K562 (cell line): ENCODE results near the gene PSMB11. TPM values are rescaled to one million over a fixed set of nuclear protein-coding genes. Genes with fewer than 3 reads are reported as not detected.

Source experiments
- ATAC-seq: fragments of 200-7000 bp; cut with Tn5 transposase; 3 replicates; pipeline ENCODE4 v1.9.1; 2020; ENCODE audit warnings: moderate library complexity
- BruUV-seq: library from RNA; stranded (reverse); fragments of 400-500 nt; replicated peaks from 2 replicates; lab custom pipeline; 2021; lab: Mats Ljungman, UMichigan
- CTCF ChIA-PET: fragments of 300-600 bp; formaldehyde crosslinking; extraction: SDS; loops from one replicate; lab custom pipeline; 2021; ENCODE audit warnings: low intra/inter-chr PET ratio; lab: Yijun Ruan, JAX
- POLR2A ChIA-PET: fragments of 300-600, 350-650 bp; sonication (Branson Sonifier 250); formaldehyde crosslinking; extraction: SDS; loops from one replicate; lab custom pipeline; 2021; ENCODE audit warnings: antibody characterized with exemption, inconsistent platforms; lab: Yijun Ruan, JAX
- DNase-seq, 4 experiments: peaks; one replicate each; pipeline versions ENCODE4 v3.0.0 to v3.0.0-alpha.2; 2011 to 2018; ENCODE audit warnings: low spot score in 3 of 4, mixed read lengths in 3 of 4; ENCODE audit errors: extremely low read depth in 1 of 4
- FAIRE-seq: peaks from 2 replicates; lab custom pipeline; 2011; peaks lifted over from hg19 to GRCh38; lab: Jason Lieb, UNC
- H2AFZ ChIP-seq: 2 replicates; pipeline ENCODE4 v1.6.0; 2011; ENCODE audit warnings: low read depth, low read length, control low read depth, inconsistent platforms
- H3K27ac ChIP-seq: fragments of 200-600 bp; 3 replicates; pipeline ENCODE4 v1.8.0; 2011; ENCODE audit warnings: low read depth, mild to moderate bottlenecking, control low read depth, inconsistent platforms, low read length, moderate library complexity, mixed read lengths; ENCODE audit errors: extremely low read depth
- H3K27me3 ChIP-seq, 2 experiments: fragments of 300-600 bp in 1 of 2; 2 replicates in 1 of 2; 3 replicates in 1 of 2; pipeline versions ENCODE4 v1.6.0 to v1.8.0; 2011; ENCODE audit warnings: inconsistent platforms in 2 of 2, low read length in 2 of 2, mild to moderate bottlenecking in 1 of 2, mixed read lengths in 1 of 2, moderate library complexity in 1 of 2; ENCODE audit not compliant: control insufficient read depth in 2 of 2, insufficient read depth in 2 of 2
- H3K36me3 ChIP-seq: fragments of 300-600 bp; 3 replicates; pipeline ENCODE4 v1.8.0; 2011; ENCODE audit warnings: mild to moderate bottlenecking, low read length, inconsistent platforms; ENCODE audit not compliant: control insufficient read depth, insufficient read depth
- H3K4me1 ChIP-seq, 2 experiments: fragments of 200-600 bp in 1 of 2; replicated peaks in 1 of 2; 2 replicates in 1 of 2; 3 replicates in 1 of 2; pipeline versions ENCODE4 v1.5.1 to v1.8.0; 2011; ENCODE audit warnings: inconsistent platforms in 2 of 2, low read length in 2 of 2, mild to moderate bottlenecking in 1 of 2, mixed read lengths in 1 of 2, moderate library complexity in 1 of 2; ENCODE audit not compliant: control insufficient read depth in 2 of 2, insufficient read depth in 2 of 2
- H3K4me2 ChIP-seq: 2 replicates; pipeline ENCODE4 v1.6.1; 2011; ENCODE audit warnings: low read length, control low read depth, inconsistent platforms, mixed read lengths; ENCODE audit not compliant: insufficient read depth
- H3K4me3 ChIP-seq: fragments of 200-600 bp; sonication (generic), shearing (Covaris generic); 2 replicates; pipeline ENCODE4 v1.5.1; 2016; ENCODE audit warnings: control low read depth, inconsistent platforms
- H3K79me2 ChIP-seq: fragments of 200-600 bp; 3 replicates; pipeline ENCODE4 v1.8.0; 2011; ENCODE audit warnings: low read length, inconsistent platforms; ENCODE audit not compliant: control insufficient read depth, insufficient read depth
- H3K9ac ChIP-seq, 2 experiments: 2 replicates each; pipeline versions ENCODE4 v1.6.0 to v1.6.1; 2011; ENCODE audit warnings: low read depth in 2 of 2, low read length in 2 of 2, control low read depth in 1 of 2, inconsistent platforms in 1 of 2, mild to moderate bottlenecking in 1 of 2, mixed read lengths in 1 of 2; ENCODE audit not compliant: insufficient read depth in 1 of 2
- H3K9me1 ChIP-seq: one replicate; pipeline ENCODE4 v1.6.0; 2011; ENCODE audit warnings: inconsistent platforms, mild to moderate bottlenecking, low read length, moderate library complexity; ENCODE audit not compliant: control insufficient read depth, insufficient read depth
- H3K9me3 ChIP-seq: replicated peaks from 2 replicates; pipeline ENCODE4 v1.5.1; 2011; ENCODE audit warnings: low read depth, low read length, inconsistent platforms; ENCODE audit not compliant: control insufficient read depth, insufficient read depth
- H4K20me1 ChIP-seq: replicated peaks from 2 replicates; pipeline ENCODE4 v1.6.1; 2011; ENCODE audit warnings: low read length, inconsistent platforms, mixed read lengths; ENCODE audit not compliant: control insufficient read depth, insufficient read depth
- CBX5 ChIP-seq: IDR thresholded peaks from 2 replicates; pipeline ENCODE4 v1.6.1; 2014; ENCODE audit warnings: low read depth, borderline replicate concordance
- CCAR2 ChIP-seq: fragments of 200-400 bp; formaldehyde crosslinking; IDR thresholded peaks from 2 replicates; pipeline ENCODE4 v1.6.1; 2017; ENCODE audit warnings: mild to moderate bottlenecking, low read depth, low read length
- MCM3 ChIP-seq: fragments of 450-650 bp; IDR thresholded peaks from 2 replicates; pipeline ENCODE4 v1.6.1; 2016
- RBBP5 ChIP-seq: fragments of 200-600 bp; sonication (generic); IDR thresholded peaks from 2 replicates; pipeline ENCODE4 v1.6.1; 2012; ENCODE audit warnings: borderline replicate concordance, mild to moderate bottlenecking, low read length, control low read depth, inconsistent platforms; ENCODE audit not compliant: insufficient read depth, poor library complexity, severe bottlenecking
- RNF2 ChIP-seq: sonication (generic); IDR thresholded peaks from 2 replicates; pipeline ENCODE4 v1.6.1; 2016
- STAT5A ChIP-seq: IDR thresholded peaks from 2 replicates; pipeline ENCODE4 v1.6.1; 2012; ENCODE audit warnings: low read length, inconsistent platforms, borderline replicate concordance
- ZNF583 ChIP-seq: fragments of 250-450 bp; sonication (Bioruptor Pico); IDR thresholded peaks from 2 replicates; pipeline ENCODE4 v1.4.0; 2020
- WGBS: fragments of 100-300 bp; shearing (Covaris generic); methylation state at CpG from one replicate; pipeline ENCODE4 v1.1.6; 2016; ENCODE audit warnings: low coverage, mixed read lengths; ENCODE audit not compliant: insufficient coverage; ENCODE audit errors: missing lambda C conversion rate; 5-methylcytosine and 5-hydroxymethylcytosine counted together
- in situ Hi-C: fragments of 300-500 bp; cut with MboI; formaldehyde crosslinking; loops from 4 replicates; pipeline ENCODE4 v1.15.0; 2018; ENCODE audit warnings: inconsistent platforms, mixed read lengths
- intact Hi-C: fragments of 100-400 bp; cut with micrococcal nuclease; formaldehyde crosslinking; loops from 2 replicates; pipeline ENCODE4 v1.14.2; 2022
- polyA plus RNA-seq, 8 experiments: library from polyadenylated mRNA; depleted of rRNA in 4 of 8; stranded (reverse) in 5 of 8; unstranded in 3 of 8; fragments of >200 nt; fragmentation: Nextera tagmentation in 2 of 8; fragmentation: Illumina TruSeq in 1 of 8; extraction: Ambion mirVana in 2 of 8; extraction: Trizol in 1 of 8; gene quantifications; 2 replicates each; pipeline versions ENCODE4 v1.2.1 to v1.2.3, GENCODE V29; 2011 to 2014; ENCODE audit warnings: inconsistent platforms in 1 of 8, missing spikeins in 1 of 8
- total RNA-seq, 7 experiments: library from RNA; depleted of rRNA in 6 of 7; stranded (reverse); fragments of >200 nt in 6 of 7; fragmentation: Illumina TruSeq in 2 of 7; extraction: Trizol in 2 of 7; gene quantifications; 2 replicates each; pipeline versions ENCODE4 v1.2.1 to v1.2.3, GENCODE V29; 2011 to 2021; ENCODE audit warnings: low replicate concordance in 1 of 7
- TF ChIP-seq, protein P1 (sequence below): sonication (generic); formaldehyde crosslinking; IDR thresholded peaks from 2 replicates; pipeline ENCODE4 v1.5.0; 2020; ENCODE audit warnings: missing genetic modification reagents
- TF ChIP-seq, protein P2 (sequence below): sonication (generic); formaldehyde crosslinking; IDR thresholded peaks from 2 replicates; pipeline ENCODE4 v1.8.0; 2022; ENCODE audit warnings: missing genetic modification reagents, mild to moderate bottlenecking, moderate library complexity, borderline replicate concordance
- TF ChIP-seq, protein P3 (sequence below): fragments of 450-650 bp; IDR thresholded peaks from 2 replicates; pipeline ENCODE4 v1.6.1; 2017; ENCODE audit warnings: antibody characterized with exemption, mild to moderate bottlenecking

The PSMB11 gene
- total and polyA plus RNA-seq, 9 of the 15 experiments (the other 6 are each of a cell fraction or from before 2014, with no cell fraction given), result not detected

DNA sequence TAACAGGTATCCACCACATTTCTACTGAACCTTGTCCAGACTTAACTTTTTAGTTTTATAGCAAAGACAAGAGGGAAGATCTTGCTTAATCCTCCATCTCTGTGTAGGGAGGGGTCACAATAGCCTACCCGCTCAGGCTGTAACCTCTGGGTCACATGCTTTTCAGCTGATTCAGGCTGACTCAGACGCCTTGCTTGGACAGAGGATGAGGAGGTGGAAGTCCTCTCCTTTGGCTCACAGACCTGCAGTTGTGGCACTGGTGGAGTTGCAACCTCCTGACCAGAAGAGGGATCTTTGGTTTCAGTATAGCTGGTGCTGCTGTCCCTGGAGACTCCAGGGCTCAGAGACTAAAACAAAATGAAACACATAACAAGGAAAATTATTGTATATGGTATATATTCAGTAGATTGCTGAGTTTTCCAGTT lies 36.7 kb downstream of the PSMB11 start (continued):
- TF ChIP-seq RNF2 (no peak), ZNF583 (CRISPR knock-in tag) (peak; percentile 74; the same call in 1 of the 2 replicates), CCAR2 (no peak)
- TF ChIP-seq, protein P1, sequence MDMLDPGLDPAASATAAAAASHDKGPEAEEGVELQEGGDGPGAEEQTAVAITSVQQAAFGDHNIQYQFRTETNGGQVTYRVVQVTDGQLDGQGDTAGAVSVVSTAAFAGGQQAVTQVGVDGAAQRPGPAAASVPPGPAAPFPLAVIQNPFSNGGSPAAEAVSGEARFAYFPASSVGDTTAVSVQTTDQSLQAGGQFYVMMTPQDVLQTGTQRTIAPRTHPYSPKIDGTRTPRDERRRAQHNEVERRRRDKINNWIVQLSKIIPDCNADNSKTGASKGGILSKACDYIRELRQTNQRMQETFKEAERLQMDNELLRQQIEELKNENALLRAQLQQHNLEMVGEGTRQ (CRISPR knock-in tag), result peak; percentile 83
- TF ChIP-seq, protein P2, sequence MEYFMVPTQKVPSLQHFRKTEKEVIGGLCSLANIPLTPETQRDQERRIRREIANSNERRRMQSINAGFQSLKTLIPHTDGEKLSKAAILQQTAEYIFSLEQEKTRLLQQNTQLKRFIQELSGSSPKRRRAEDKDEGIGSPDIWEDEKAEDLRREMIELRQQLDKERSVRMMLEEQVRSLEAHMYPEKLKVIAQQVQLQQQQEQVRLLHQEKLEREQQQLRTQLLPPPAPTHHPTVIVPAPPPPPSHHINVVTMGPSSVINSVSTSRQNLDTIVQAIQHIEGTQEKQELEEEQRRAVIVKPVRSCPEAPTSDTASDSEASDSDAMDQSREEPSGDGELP, result peak; percentile 99

DNA sequence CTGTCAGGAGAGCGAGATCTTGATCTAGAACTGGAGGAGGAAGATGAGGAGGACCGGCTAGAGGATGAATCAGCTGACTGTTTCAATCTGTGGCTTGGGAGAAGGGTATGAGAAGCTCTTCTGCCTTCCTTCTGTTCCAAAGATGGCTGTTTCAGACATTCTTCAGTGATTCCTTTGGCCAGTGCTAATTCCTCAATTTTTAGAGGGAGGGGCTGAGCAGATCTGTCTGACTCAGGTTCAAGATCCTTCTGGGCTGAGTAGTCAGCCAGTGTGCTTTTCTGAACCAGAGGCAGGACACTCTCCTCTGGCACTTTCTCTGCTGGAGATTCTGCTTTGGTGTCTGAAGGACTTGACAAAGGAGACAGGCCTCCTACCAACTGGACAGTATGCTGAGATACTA lies 37.7 kb downstream of the PSMB11 start:
- no TSS peak for BruUV-seq
- peaks cover 11% of the 10 kb centered on the region; the same call in 2 of the 3 replicates for H3K79me2 ChIP-seq
- H3K4me2 ChIP-seq, result 0 out of 2 replicates have a peak overlapping the region, but pooled peaks have one; percentile 19
- ChIA-PET POLR2A (interaction anchor here (0.6 to 5.1 kb wide), 5 partner anchors 8 to 241 kb away, joined by 3 to 34 read pairs (median 7); partner anchors contain the start of genes ACIN1, C14orf119 and PABPN1), CTCF (no interaction called here)
- 61% methylated on average over 2 of the region's 2 CpGs for WGBS
- peaks cover 99% of the 10 kb centered on the region for H3K36me3 ChIP-seq
- no peak overlapping the region for H2AFZ ChIP-seq
- no peak for ATAC-seq
- H3K27ac ChIP-seq, result peak overlapping the region; percentile 71; the same call in 2 of the 3 replicates
- peak overlapping the region; percentile 4 to 64; a peak in 2 of 4 replicates for H3K9ac ChIP-seq
- no peaks in the 10 kb centered on the region for H3K9me1 ChIP-seq
- H3K4me3 ChIP-seq, result no peak overlapping the region
- no peak for DNase-seq
- H3K9me3 ChIP-seq, result no peaks in the 10 kb centered on the region
- peaks cover 6 to 28% of the 10 kb centered on the region in 2 experiments; a peak in 3 of 5 replicates for H3K4me1 ChIP-seq
- TF ChIP-seq, protein P3, sequence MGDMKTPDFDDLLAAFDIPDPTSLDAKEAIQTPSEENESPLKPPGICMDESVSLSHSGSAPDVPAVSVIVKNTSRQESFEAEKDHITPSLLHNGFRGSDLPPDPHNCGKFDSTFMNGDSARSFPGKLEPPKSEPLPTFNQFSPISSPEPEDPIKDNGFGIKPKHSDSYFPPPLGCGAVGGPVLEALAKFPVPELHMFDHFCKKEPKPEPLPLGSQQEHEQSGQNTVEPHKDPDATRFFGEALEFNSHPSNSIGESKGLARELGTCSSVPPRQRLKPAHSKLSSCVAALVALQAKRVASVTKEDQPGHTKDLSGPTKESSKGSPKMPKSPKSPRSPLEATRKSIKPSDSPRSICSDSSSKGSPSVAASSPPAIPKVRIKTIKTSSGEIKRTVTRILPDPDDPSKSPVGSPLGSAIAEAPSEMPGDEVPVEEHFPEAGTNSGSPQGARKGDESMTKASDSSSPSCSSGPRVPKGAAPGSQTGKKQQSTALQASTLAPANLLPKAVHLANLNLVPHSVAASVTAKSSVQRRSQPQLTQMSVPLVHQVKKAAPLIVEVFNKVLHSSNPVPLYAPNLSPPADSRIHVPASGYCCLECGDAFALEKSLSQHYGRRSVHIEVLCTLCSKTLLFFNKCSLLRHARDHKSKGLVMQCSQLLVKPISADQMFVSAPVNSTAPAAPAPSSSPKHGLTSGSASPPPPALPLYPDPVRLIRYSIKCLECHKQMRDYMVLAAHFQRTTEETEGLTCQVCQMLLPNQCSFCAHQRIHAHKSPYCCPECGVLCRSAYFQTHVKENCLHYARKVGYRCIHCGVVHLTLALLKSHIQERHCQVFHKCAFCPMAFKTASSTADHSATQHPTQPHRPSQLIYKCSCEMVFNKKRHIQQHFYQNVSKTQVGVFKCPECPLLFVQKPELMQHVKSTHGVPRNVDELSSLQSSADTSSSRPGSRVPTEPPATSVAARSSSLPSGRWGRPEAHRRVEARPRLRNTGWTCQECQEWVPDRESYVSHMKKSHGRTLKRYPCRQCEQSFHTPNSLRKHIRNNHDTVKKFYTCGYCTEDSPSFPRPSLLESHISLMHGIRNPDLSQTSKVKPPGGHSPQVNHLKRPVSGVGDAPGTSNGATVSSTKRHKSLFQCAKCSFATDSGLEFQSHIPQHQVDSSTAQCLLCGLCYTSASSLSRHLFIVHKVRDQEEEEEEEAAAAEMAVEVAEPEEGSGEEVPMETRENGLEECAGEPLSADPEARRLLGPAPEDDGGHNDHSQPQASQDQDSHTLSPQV, result peak; percentile 45
- no peak for TF ChIP-seq RBBP5
- TF ChIP-seq STAT5A, result no peak
- no peak for TF ChIP-seq CBX5
- no peak for TF ChIP-seq MCM3
- no peaks in the 10 kb centered on the region for H4K20me1 ChIP-seq
- FAIRE-seq, result no peak
- intact Hi-C loops (loop anchor here (2.0 kb wide), 1 partner anchor 15 kb away; the partner anchor contains the start of genes ACIN1 and C14orf119), in situ Hi-C loops (no loop called here)
- no peaks in the 10 kb centered on the region for H3K27me3 ChIP-seq
